NCI-H1417 (cell line): ENCODE results near the gene ERFL.

Experiments
- DNase-seq, 3 experiments: peaks; one replicate each; lab custom pipeline; 2025; lab: John Stamatoyannopoulos, UW

The ERFL gene

DNA sequence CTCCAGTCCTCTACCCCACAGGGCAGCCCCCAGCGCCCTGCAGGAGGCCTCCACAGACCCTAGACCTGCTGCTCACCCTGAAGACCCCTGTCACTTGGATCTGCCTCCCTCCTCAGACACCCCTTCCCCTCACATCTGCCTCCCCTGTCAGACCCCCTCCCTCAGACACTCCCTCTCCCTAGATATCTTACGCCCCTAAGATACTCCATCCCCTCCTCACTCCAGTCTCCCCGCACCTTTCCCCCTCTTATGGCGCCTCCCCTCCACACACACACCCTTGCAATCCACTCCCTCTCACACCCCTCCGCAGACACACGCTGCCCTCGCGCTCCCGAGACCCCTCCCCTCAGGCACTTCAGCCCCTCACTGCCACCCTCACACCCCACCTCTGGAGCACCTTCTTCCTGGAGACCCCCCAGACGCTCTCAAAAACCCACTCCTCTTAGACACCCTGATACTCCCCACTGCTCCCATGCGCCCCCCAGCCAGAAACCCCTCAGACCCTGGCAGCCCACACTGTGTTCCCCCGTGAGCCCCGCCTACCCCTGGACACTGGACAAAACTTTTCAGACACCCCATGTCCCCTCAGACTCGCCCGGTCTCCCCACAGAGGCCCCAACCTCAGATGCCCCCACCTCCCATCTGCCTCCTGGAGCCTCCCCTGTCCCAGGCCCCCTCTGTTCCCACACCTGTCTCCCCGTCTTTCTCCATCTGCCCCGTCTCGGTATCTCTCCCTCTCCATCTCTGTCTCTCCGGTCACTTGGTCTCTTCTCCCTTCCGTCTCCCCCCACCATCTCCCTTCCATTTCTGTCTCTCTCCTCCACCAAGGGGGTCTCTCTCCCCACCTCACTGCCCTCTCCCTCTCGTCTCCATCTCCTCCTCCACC lies 14.5 kb downstream of the ERFL start:
- no peak for DNase-seq

DNA sequence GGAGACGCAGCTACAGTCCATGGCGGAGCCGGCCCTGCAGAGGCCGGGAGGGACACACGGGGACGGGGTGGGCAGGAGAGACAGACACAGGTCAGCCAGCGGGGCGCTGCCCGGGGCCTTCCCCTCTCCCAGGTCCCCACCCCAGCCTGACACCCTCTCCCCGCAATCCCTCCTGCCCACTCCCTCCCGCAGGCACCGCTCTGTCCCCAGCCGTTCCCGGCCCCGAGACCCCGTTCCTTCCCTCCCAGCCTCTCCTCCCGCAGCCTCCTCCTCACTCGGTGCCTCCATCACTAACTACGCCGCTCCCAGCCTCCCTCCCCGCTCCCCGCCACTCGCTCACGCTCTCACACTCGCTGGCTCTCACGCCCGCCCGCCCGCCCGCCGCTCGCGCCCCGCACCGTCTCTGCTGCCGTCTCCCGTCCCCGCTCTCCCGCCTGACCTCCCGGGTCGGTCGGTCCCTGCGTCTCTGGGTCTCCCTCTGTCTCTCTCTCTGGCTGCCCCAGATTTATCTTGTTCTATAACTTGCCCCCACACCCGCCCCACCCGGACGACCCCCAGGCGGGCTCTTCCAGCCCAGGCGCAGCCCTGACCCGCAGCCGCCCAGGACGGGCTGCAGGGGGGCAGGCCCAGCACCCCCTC lies 15.2 kb downstream of the ERFL start:
- peak in 1 of 3 experiments; percentile 19 for DNase-seq

DNA sequence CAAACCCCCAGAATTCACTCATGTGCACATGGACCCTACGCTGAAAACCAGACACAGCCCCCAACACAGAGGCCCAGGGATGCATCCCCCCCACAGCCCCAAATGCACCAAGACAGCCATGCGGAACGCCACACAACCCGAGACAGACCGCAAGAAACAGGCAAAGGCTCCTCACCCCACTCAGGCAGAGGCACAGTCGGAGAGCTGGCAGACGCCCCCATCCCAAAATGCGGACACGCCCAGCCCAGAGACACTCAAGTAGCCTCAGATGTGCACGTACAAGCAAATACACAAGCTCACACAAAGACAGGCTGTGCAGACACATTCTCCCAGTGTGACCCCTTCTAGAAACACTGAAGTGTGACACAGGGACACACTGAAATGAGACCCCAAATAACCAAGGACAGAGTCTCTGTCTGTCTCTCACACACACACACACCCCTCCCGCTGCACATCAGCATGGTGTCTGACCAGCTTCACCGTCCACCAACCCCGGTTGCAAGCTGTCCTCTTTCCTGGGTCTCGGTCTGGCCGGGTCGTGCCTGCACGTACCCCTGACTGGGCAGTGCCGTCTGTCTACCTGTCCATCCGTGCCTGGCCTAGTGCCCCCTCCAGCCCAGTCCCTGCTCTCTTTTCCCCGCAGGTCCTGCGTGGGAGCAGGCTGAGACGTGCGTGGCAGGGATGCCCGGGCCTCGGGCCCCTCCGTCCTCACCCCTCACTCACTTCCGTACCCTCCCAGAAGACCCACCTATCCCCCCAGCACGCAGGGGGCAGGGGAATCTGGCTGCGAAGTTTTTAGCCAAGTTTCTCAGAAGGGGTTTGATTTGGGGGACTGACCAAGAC lies 16.1 kb downstream of the ERFL start:
- DNase-seq: no peak

DNA sequence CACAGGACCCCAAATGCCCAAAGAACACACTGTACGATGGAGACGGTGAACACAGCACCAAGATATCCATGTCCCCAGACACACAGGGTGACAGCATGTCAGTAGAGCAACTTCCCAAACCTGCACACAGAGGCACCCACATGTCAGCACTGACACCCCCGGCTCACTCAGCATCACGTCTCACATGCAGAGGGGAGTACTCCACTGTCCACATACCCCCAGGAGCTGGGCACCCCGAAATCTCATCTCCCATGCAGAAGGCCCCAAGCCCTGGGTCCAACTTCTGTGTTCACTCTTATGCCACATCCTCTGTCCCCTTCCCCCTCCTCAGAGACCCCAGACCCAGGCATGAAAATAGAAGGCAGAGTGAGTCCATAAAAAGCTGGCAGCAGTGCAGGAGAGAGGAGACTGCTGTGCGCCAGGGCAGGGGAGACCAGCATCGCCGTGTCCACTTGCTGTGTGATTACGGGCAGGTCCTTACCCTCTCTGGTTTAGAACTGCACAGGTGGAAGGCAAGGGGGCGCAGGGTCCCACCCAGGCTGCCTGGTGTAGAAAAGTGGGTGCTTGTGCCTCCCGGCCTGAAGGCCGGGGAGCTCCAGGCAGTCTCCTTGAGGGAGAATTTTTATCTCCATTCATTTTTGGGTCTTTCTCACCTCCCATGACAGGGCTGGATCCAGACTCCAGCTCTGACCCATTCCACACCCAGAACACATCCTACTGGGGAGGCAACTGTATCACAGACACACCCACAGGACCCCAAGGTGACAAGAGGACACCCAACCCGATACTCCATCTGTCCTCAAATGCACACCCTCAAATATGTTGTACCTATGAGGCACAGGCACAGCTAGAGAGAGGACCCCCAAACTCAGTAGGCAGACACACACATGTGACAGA lies 17.0 kb downstream of the ERFL start:
- DNase-seq: no peak

DNA sequence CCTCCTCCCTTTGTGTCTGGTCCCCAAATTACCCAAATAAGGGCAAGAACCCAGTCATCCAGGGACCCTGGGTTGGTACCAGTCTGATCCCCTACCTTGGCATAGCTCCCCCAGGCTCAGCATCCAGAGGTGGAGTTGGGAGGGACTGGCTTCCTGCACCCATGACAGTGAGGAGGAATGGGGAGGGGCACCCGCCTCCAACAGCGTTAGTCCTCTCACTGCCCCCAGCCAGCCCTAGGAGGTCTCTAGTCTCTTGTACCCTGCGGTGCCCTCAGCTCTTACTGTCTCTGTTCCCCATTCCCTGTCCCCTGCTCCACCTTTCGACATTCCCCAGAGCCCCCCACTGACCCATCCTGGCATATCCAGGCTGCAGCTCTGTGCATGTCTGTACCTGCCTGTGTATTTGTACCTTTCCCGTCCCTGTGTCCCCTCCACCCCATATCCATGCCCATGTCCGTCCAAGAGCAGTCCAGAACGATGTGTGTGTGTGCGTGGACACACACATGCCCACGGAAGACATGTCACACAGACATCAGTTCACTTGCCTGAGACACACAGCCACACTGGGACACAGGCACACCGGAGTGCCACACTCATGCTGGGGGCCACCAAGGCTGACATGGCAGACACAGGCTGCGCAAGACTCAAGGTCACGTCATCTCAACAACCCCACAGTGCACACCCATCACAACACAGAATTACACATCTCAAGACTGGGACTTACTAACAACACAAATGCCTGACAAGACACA lies 17.8 kb downstream of the ERFL start:
- no peak for DNase-seq

DNA sequence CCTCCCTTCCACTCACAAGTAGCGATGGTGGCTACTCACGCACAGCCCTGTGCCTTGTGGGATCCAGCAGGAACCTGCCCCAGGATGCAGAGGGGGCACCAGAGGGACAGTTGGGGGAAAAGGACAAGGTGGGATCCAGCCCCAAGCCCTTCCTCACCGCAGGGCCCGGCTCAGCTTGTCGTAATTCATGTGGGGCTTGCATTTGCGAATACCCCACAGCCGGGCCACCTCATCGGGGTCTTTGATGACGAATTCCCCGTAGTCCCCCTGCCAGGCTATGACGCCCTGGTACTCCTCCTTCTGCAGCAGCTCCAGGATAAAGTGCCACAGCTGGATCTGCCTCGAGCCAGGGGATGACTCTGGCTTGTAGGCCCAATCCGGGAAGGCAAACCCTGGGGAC lies 18.5 kb downstream of the ERFL start:
- no peak for DNase-seq

DNA sequence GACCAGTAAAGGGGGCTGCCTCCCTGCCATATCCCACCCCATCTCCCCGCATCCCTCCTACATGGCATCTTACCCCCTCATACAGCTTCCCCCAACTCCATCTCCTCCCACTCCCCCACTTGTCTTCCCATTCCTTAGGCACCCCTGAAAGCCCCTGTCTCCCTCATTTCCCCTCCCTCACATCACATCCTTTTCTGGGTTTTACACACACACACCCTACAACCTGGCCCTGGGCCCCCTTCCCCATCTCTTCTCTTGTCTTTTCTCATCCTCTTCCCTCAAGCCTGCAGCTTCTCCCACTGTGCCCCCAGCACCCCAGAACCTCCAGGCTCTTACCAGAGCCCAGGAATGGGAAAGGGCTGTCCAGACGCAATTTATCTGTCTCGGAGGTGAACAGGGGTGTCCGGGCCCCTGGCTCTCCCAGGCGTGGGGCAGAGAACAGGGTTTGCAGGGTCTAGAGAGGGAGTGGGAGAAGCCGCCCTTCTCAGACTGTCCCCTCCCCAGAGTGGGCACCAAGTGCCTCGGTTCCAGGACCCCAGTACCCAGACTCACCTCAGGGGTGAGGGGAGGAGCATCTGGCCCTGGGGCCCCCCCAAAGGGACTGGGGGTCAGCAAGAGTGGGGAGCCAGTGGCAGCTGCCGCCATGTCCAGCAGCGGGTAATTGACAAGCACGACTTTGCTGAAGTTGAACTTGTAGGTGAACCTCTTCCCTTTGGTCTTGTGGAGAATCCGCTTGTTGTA lies 19.4 kb downstream of the ERFL start:
- DNase-seq: no peak

DNA sequence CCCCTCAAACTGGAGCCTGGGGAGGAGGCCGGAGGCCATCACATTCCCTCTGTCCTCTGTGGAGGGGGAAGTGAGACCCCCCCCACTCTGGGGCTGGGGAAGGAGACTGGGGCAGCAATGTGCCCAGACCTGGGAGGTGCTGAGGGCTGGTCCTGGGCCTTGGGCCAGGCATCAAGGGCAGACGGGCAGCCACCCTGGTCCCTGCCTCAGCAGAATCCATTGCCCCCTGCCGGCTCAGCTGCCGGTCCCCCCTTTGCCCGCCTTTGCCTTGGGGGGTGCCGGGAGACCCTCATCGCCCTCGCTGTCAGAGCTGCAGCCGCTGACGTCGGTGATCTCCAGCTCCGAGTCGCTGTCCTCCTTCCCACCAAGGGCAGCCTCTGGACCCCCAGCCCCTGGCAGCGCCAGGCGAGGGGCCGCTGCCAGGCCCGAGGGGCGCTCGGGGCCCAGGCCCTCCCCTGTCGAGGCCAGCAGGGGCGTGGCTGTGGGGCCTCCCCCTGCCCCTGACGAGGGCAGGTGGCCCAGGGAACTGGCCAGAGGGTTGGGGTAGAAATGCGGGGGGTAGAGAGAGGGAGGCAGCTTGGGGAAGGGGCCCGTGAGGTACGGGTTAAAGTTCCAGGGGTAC lies 20.1 kb downstream of the ERFL start:
- no peak for DNase-seq

DNA sequence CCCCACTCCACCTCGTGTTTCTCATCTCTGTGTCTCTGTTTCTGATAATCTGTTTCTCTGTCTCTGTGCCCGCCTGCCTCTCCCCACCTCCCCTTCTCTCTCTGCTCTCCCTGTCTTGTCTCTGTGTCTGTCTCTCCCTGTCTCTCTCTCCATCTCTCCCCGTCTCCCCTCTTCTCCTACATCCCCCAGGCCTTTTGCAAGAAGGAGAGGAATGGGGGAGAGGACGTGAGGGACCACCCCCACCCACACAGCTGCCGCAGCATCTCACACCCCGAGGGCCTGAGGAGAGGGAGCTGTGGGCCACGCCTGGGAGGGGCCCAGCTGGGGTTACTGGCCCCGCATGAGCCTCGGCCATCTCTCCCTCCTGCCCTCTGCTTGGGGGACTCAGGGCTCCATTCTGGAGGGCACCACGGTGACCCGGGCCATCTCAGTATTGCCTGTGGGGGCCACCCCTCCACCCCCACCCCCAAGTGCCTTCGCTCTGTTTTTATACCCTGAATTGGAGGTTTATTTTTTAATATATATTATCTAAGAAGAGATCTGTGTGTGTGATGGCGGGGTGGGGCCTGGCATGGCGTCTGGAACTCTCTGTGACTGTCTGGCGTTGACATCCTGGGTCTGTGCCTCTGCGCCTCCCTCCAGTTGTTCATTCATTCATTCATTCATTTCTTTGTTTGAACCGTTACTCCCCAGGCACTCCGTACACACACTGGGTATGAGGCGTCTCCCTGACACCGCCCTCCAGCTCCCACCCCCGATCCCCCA lies 21.2 kb downstream of the ERFL start:
- DNase-seq: no peak

DNA sequence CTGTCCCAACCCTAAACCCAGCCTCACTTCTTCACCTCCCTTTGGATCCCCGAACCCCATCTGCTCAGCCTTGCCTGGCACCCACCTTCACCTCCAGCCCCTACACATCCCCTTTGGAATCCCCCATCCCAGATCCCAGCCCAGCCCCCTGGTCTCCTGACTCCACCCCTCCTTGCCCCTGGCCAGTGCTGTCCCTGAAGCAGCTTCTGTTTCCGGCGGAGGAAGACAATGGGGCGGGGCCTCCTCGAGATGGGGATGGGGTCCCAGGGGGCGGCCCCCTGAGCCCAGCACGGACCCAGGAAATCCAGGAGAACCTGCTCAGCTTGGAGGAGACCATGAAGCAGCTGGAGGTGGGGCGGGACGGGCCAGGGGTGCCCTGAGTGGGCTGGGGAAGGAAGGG lies 22.0 kb downstream of the ERFL start:
- DNase-seq: no peak

DNA sequence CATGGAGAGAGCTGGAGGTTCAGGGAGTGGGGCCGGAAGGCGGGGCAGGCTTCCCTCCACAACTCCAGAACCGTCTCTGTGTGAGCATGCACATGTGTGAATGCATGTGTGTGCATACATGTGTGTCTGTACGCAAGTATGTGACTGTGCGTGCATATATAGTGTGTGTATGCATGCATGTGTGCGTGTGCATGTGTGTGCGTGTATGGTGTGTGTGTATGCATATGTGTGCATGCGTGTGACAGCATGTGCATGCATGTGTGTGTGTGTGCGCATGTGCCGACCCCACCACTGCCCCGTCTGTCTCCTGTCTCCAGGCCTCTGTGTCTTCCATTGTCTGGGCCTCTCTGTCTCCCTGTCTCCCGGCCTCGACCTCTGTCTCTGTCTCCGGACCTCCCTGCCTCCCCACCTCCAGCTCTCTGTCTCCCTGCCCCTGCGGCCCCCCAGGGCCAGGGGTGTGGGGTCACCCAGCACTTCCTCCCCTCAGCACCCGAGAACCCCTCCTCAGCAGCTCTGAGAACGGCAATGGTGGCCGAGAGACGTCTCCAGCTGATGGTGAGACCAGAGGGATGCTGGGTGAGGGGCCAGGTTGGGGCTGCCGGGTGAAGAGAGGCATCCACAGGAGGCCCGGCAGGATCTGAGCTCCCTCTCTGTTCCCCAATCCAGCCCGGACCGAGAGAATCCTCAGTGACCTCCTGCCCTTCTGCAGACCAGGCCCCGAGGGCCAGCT lies 22.8 kb downstream of the ERFL start:
- DNase-seq: no peak

DNA sequence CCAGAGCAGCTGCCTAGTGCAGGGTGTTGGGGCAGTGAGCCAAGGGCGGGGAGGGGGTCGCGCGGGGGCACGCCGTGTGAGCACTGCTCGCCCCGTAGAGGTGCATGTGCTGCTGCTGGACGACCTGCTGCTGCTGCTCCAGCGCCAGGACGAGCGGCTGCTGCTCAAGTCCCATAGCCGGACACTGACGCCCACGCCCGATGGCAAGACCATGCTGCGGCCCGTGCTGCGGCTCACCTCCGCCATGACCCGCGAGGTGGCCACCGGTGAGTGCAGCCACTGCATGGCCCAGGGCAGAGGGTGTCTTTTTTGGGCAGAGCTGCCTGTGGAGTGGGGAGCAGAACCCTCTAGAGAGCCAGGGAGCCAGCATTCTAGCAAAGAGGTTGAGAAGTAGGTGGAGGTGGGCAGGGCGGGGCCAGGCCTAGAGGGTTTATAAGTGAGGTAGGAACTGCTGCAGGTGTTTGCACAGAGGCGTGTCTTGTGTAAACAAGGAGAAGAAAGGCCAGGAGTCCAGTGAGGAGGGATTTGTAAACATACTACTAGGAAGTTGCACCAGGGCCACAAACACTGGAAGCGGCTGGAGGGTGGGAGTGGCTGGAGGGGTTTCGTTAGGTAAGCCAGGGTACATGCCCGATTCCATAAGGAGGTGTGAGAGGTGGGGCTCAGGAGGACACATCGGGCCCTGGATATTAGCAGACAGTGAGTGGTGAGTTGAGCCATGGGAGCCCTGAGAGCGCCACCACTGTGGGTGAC lies 24.0 kb downstream of the ERFL start:
- DNase-seq: peak; percentile 78 to 95 (median 91)

DNA sequence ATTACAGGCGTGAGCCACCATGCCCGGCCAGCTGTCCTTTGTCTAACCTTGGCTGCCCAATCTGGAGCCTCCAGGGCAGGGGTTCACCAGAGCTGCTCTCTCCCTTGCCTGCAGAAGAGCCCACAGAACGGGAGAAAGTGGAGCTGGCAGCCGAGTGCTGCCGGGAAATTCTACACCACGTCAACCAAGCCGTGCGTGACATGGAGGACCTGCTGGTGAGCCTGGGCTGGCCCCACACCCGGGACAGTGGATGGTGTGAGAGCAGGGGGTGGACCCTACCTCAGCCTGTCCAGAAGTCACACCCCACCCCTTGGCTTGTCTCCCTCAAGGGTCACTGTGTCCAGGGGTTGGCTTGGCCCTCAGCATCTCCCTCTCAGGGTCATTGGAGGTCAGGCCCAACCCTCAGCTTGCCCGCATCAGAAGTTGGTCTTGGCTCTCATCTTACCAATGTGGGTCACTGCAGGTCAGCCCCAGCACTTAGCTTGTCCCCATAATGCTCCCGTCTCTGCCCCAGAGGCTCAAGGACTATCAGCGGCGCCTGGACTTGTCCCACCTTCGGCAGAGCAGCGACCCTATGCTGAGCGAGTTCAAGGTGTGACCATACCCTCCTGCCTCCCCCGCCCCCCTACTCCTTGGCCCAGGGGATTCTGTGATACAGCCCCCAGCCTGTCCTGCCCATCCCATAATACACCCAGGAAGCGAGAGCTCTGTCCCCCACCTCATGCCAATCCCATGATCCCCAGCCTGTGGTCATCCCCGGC lies 24.9 kb downstream of the ERFL start:
- DNase-seq: peak in 1 of 3 experiments; percentile 46

DNA sequence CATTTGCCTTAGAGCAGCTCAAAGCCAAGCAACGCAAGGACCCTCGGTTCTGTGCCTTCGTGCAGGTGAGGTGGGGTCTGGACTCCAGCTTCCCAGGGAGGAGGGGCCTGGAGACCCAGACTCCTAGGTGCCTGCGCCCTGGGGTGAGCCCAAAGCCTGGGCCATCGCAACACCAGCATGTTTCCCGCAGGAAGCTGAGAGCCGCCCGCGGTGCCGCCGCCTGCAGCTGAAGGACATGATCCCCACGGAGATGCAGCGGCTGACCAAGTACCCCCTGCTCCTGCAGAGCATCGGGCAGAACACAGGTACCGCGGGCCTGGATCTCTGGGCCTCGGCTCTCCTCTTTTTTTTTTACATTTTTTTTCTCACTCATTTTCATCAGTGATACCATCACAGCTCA lies 25.7 kb downstream of the ERFL start:
- DNase-seq: no peak

DNA sequence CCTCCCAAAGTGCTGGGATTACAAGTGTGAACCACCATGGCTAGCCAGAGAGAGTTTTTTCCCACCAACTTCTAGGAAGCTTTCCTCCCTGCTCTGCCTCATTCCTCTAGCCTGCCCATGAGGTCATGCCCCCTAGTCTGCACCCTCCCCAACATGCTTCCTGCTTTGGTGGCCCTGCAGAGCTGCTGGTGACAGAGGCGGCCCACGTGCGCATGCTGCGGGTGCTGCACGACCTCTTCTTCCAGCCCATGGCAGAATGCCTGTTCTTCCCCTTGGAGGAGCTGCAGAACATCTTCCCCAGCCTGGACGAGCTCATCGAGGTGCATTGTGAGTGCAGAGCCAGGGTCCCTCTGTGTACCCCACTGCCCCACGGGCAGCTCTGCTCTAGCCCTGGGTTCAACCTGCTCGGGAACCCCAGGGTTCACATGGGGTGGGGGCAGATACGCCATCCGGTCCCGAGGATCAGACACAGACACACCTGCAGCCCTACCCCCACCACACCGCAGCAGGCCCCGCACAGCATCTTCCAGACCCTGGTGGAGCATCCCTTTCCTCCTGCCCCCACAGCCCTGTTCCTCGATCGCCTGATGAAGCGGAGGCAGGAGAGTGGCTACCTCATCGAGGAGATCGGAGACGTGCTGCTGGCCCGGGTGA lies 26.4 kb downstream of the ERFL start:
- DNase-seq: no peak

DNA sequence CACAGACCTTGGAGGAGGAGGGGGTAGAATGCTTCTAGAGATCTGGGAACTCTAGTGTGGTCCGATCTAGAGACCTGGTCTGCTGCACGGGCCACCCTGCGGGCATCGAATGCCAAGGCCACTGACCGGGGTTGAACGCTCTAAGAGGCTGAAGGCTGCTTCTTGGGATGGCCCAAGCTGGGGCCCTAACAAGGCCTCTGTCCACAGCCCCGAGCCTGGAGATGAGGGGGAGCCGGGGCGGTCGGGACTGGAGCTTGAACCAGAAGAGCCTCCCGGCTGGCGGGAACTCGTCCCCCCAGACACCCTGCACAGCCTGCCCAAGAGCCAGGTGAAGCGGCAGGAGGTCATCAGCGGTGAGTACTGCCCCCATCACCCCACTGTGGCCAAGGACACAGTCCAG lies 30.0 kb downstream of the ERFL start:
- no peak for DNase-seq
